Activated T-helper 1 cell treated with anti-CD3 and anti-CD28 coated beads, Interleukin-12 subunit alpha, Interleukin-12 subunit beta, Interleukin-2, Interleukin-4 antibody, amounts not matched to agents 30 ng/mL and 10 ng/mL and 1 ng/mL, durations not matched to agents 14 hours and 24 hours and 36 hours (primary cell): ENCODE measurements around the gene DRD5. TPM values are rescaled to one million over a fixed set of nuclear protein-coding genes. Genes with fewer than 3 reads are reported as not detected.

Source experiments
- DNase-seq: peaks from one replicate; pipeline ENCODE4 v3.0.0; 2021; ENCODE audit warnings: low spot score
- H3K27ac Mint-ChIP-seq: one replicate; pipeline ENCODE4 v1.8.0; 2021; ENCODE audit warnings: mild to moderate bottlenecking, mixed read lengths
- H3K27me3 Mint-ChIP-seq: one replicate; pipeline ENCODE4 v1.8.0; 2022; ENCODE audit warnings: mild to moderate bottlenecking, moderate library complexity, mixed read lengths; ENCODE audit not compliant: insufficient read depth
- H3K36me3 Mint-ChIP-seq: one replicate; pipeline ENCODE4 v1.8.0; 2021; ENCODE audit warnings: low read depth, mixed read lengths
- H3K4me1 Mint-ChIP-seq: one replicate; pipeline ENCODE4 v1.8.0; 2021; ENCODE audit warnings: low read depth, mixed read lengths
- H3K4me3 Mint-ChIP-seq: one replicate; pipeline ENCODE4 v1.8.0; 2021; ENCODE audit warnings: mild to moderate bottlenecking, moderate library complexity, mixed read lengths
- H3K9me3 Mint-ChIP-seq: one replicate; pipeline ENCODE4 v1.8.0; 2021; ENCODE audit warnings: mixed read lengths
- intact Hi-C: fragments of 100-400 bp; cut with micrococcal nuclease; formaldehyde crosslinking; loops from one replicate; pipeline ENCODE4 v1.15.1; 2024
- total RNA-seq: library from RNA; stranded (reverse); gene quantifications from 2 replicates; pipeline ENCODE4 v1.2.3, GENCODE V29; 2022

DRD5 gene
- total RNA-seq, 1 donor from 2014 or later: not detected

DNA sequence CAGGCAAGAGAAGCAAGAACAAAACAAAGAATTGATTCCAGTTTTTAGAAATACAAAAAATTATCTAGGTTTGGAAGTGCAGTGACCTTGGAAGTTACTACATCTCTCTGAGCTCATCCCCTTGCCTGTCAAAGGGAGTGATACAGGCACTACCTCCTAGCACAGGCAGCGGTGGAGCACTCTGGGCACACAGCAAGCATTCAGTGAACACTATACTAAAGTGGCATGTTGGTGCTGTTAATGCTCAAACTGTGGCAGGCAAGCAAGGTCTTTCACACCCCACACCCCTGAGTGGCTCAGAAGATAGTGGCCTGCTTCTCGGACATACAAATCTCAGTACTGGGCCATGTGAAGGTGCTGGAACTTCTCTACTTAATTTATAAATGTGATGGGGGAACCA, 51.2 kb downstream of the DRD5 start:
- DNase-seq: no peak
- Mint-ChIP-seq H3K4me1 (no peaks in the 10 kb centered on the region), H3K4me3 (no peak overlapping the region), H3K27me3 (peaks cover 8% of the 10 kb centered on the region), H3K36me3 (no peaks in the 10 kb centered on the region), H3K27ac (no peak overlapping the region), H3K9me3 (no peaks in the 10 kb centered on the region)
- intact Hi-C loops: no loop called here

DNA sequence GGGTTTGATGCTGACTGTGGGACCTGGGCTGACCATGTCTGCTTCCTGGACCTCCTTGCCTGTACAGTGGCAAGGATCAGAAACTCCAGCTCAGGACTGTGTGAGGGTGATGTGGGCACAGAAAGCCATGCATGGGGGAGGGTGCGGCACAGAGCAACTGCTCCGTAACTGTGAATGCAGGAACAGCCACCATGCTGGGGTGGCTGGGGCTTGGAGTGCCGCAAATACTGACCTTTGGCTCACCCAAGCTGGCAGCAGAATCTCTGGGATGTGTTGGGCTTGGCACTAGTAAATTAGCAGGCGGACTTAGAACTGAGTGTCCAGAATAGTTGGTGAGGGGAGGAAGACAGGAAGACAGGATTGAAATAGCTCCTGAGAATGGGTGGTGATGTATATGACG, 52.0 kb downstream of the DRD5 start:
- intact Hi-C loops: no loop called here
- peaks cover 12% of the 10 kb centered on the region for H3K27me3 Mint-ChIP-seq
- H3K9me3 Mint-ChIP-seq: no peaks in the 10 kb centered on the region

More for the DNA sequence above, 52.0 kb downstream of the DRD5 start:
- H3K36me3 Mint-ChIP-seq: no peaks in the 10 kb centered on the region
- no peak overlapping the region for H3K4me3 Mint-ChIP-seq
- DNase-seq: no peak
- no peaks in the 10 kb centered on the region for H3K4me1 Mint-ChIP-seq
- H3K27ac Mint-ChIP-seq: no peak overlapping the region

Other genes with a start within 250 kb of the DRD5 start
- 3.4 and 4.5 TPM in 2 replicates for gene SLC2A9, start 239.9 kb downstream of the DRD5 start, total RNA-seq